ENCODE measurements around the gene GLTPD2. TPM values are rescaled to one million over a fixed set of nuclear protein-coding genes. Genes with fewer than 3 reads are reported as not detected.

The GLTPD2 gene
- total RNA-seq, 4 donors from 2014 or later = not detected

- TF ChIP-seq CTCF (IDR thresholded peaks at IDR 0.05; ENCODE audit: low read depth) = no peak
These were observed 2.7 kb upstream of the GLTPD2 start, which contains the start of gene VMO1 for GRCh38 chr17:4786106-4786511. Gene VMO1, minus strand, starts transcription at chr17:4786364. Its CDS starts 12 bp downstream, at chr17:4786352.

DNA sequence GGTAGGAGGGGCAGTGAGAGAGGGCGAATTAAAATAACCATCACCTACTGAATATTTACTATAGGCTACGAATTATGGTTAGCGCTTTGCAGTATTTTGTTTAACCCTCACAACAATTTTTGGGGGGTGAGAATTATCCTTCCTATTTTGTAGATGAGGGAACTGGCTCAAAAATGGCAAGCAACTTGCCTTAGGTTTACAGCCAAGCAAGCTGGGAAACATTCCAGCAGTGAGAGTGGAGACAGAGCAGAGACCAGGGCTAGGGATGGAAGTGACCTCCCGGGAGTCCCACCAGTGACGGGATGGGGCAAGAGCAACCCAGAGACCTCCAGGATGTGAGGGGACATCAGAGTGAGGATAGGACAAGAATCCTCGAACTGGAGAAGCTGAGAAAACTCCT lies 2.2 kb upstream of the GLTPD2 start:
- no peak for TF ChIP-seq CTCF (IDR thresholded peaks at IDR 0.05; ENCODE audit: low read depth)

DNA sequence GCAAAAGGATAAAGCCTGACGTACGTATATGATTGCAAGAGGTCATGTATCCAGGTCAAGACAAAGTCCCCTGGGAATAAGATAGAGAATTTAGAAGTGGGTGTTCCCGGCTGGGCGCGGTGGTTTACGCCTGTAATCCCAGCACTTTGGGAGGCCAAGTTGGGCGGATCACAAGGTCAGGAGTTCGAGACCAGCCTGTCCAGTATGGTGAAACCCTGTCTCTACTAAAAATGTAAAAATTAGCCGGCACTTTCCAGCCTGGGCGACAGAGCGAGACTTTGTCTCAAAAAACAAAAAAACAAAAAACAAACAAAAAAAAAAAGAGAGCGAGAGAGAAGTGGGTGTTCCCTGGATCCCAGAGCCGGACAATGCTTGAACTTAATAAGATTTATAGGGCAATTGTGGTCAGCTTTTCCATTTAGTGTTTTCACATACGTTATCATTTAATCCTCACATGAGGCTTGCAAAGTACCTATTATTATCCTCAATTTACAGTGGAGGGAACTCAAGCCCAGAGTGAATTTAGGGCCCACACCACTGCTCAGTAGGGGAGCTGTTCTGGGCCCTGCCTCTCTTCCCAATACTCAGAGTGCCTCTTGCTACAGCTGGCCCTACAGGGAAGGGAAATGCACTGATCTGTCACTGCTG lies 481 bp upstream of the GLTPD2 start:
- TF ChIP-seq CTCF (IDR thresholded peaks at IDR 0.05; ENCODE audit: low read depth) = no peak

GRCh38 chr17:4789701-4789950 lies 862 bp downstream of the GLTPD2 start:
- TF ChIP-seq CTCF (IDR thresholded peaks at IDR 0.05; ENCODE audit: low read depth) = no peak

DNA sequence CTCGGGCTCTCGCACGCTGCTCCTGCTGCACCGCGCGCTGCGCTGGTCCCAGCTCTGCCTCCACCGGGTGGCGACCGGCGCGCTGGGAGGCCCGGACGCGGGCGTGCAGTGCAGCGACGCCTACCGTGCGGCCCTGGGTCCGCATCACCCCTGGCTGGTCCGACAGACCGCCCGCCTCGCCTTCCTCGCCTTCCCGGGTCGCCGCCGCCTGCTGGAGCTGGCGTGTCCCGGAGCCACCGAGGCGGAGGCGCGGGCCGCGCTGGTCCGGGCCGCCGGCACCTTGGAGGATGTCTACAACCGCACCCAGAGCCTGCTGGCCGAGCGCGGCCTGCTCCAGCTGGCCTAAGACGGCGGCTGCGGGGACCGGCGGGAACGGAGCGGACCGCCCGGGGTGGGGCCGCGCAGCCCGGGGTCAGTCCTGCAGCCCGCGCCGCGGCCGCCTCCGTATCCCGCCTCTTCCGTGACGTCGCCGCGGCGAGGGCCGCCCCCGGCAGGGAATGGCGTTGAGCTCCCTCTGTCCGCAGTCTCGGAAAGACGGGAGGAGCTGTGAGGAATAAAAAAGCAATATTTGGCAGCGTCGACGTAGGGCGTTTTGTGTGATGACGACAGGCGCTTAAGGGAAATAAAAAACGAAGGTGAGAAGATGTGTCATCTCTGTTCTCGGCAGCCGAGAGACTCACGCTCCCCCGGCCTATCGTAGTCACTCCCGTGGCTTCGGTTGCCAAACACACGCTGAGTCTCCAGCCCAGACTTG lies 1.4 kb downstream of the GLTPD2 start:
- TF ChIP-seq CTCF (IDR thresholded peaks at IDR 0.05; ENCODE audit: low read depth) = no peak

DNA sequence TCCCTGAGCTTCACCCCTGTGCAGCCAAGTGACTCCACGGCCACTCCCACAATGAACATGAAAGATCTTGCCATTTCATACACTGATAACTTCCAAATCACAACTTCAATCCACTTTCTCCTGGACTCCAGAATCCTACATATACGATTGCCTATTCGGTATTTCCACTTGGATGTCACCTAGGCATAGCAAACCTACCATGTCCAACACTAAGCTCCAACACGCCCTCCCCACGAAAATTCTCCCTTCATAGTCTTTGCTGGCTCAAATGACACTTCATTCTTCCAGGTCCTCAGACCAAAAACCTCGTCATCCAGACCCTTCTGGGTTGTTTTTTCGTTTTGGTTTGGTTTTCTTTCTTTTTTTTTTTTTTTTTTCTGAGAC lies 1.9 kb downstream of the GLTPD2 start:
- TF ChIP-seq CTCF (IDR thresholded peaks at IDR 0.05; ENCODE audit: low read depth) = no peak

DNA sequence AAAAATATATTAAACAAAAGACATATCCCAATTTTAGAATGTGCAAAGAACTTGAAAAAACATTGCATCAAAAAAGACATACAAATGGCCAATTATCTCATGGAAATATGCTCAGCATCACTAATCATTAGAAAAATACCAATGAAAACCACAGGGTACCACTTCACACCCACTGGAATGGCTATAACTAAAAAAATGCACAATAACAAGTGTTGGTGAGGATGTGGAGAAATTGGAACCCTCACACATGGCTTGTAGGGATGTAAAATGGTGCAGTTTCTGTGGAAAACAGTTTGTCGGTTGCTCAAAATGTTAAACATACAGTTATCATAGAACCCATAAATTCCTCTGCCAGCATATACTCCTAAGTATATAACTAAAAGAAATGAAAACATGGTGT lies 6.4 kb downstream of the GLTPD2 start:
- no peak for TF ChIP-seq CTCF (IDR thresholded peaks at IDR 0.05; ENCODE audit: low read depth)
